MM.1S (cell line): ENCODE results near the gene PDCD10.

Experiments
- DNase-seq: peaks from one replicate; pipeline ENCODE4 v3.0.0-alpha.2; 2015
- H2AFZ ChIP-seq: fragments of 300-600 bp; sonication (generic); 2 replicates; pipeline ENCODE4 v1.6.0; 2016; ENCODE audit warnings: antibody characterized with exemption, low read length
- H3F3A ChIP-seq: fragments of 300-600 bp; sonication (generic); 2 replicates; pipeline ENCODE4 v1.6.1; 2016; ENCODE audit warnings: mild to moderate bottlenecking, antibody characterized with exemption, low read length, moderate library complexity, mixed read lengths; ENCODE audit not compliant: insufficient read depth
- H3K27ac ChIP-seq: fragments of 300-600 bp; sonication (generic); 2 replicates; pipeline ENCODE4 v1.5.1; 2016; ENCODE audit warnings: mild to moderate bottlenecking, low read length
- H3K27me3 ChIP-seq: fragments of 300-600 bp; sonication (generic); replicated peaks from 2 replicates; pipeline ENCODE4 v1.6.0; 2016; ENCODE audit warnings: low read length; ENCODE audit not compliant: insufficient read depth
- H3K36me3 ChIP-seq: fragments of 300-600 bp; sonication (generic); replicated peaks from 2 replicates; pipeline ENCODE4 v1.6.1; 2016; ENCODE audit warnings: mild to moderate bottlenecking, low read length, mixed read lengths; ENCODE audit not compliant: insufficient read depth
- H3K4me1 ChIP-seq: fragments of 300-600 bp; sonication (generic); 2 replicates; pipeline ENCODE4 v1.6.1; 2016; ENCODE audit warnings: low read length, mixed read lengths
- H3K4me2 ChIP-seq: fragments of 300-600 bp; sonication (generic); 2 replicates; pipeline ENCODE4 v1.6.0; 2016; ENCODE audit warnings: low read depth, low read length
- H3K4me3 ChIP-seq: fragments of 300-600 bp; sonication (generic); 2 replicates; pipeline ENCODE4 v1.5.1; 2016; ENCODE audit warnings: low read length, mixed read lengths
- H3K79me2 ChIP-seq: fragments of 300-600 bp; sonication (generic); 2 replicates; pipeline ENCODE4 v1.6.1; 2016; ENCODE audit warnings: mixed run types, low read length, mixed read lengths
- H3K9ac ChIP-seq: fragments of 300-600 bp; sonication (generic); 2 replicates; pipeline ENCODE4 v1.6.1; 2016; ENCODE audit warnings: low read length, mixed read lengths
- H3K9me2 ChIP-seq: fragments of 300-600 bp; sonication (generic); replicated peaks from 2 replicates; pipeline ENCODE4 v1.6.1; 2016; ENCODE audit warnings: mild to moderate bottlenecking, low read length, mixed read lengths; ENCODE audit not compliant: insufficient read depth
- H3K9me3 ChIP-seq: fragments of 300-600 bp; sonication (generic); replicated peaks from 2 replicates; pipeline ENCODE4 v1.6.1; 2016; ENCODE audit warnings: mild to moderate bottlenecking, low read length, mixed read lengths; ENCODE audit not compliant: insufficient read depth
- H4K20me1 ChIP-seq: fragments of 300-600 bp; sonication (generic); 2 replicates; pipeline ENCODE4 v1.6.1; 2016; ENCODE audit warnings: mild to moderate bottlenecking, low read length, moderate library complexity, mixed read lengths; ENCODE audit not compliant: insufficient read depth
- CTCF ChIP-seq: fragments of 300-600 bp; sonication (generic); IDR thresholded peaks from 2 replicates; pipeline ENCODE4 v1.5.1; 2016; ENCODE audit warnings: antibody characterized with exemption, low read length, mixed read lengths
- EZH2 ChIP-seq: fragments of 300-600 bp; sonication (generic); optimal IDR thresholded peaks from 2 replicates; pipeline ENCODE3; 2017; ENCODE audit warnings: low read depth, mild to moderate bottlenecking, antibody characterized with exemption, low read length, mixed read lengths
- EZH2phosphoT487 ChIP-seq: fragments of 300-600 bp; sonication (generic); IDR thresholded peaks from 2 replicates; pipeline ENCODE4 v1.6.1; 2018; ENCODE audit warnings: antibody characterized with exemption, low read length

Gene PDCD10

GRCh38 chr3:167777356-167777755, 42.7 kb upstream of the PDCD10 start:
- Histone ChIP-seq H3K9ac (no peak overlapping the region), H3K4me1 (peaks cover 27% of the 10 kb centered on the region), H3K9me2 (no peaks in the 10 kb centered on the region), H3F3A (peaks cover 13% of the 10 kb centered on the region), H3K4me2 (no peak overlapping the region), H3K4me3 (no peak overlapping the region), H4K20me1 (no peaks in the 10 kb centered on the region), H2AFZ (no peak overlapping the region), H3K36me3 (no peaks in the 10 kb centered on the region), H3K9me3 (no peaks in the 10 kb centered on the region), H3K27ac (no peak overlapping the region), H3K79me2 (no peaks in the 10 kb centered on the region), H3K27me3 (no peaks in the 10 kb centered on the region)
- no peak for DNase-seq
- TF ChIP-seq EZH2phosphoT487 (no peak), CTCF (no peak), EZH2 (no peak)

- Histone ChIP-seq H3K36me3 (no peaks in the 10 kb centered on the region), H3K4me2 (no peak overlapping the region), H3K79me2 (no peaks in the 10 kb centered on the region), H3K27ac (no peak overlapping the region), H3K9me2 (no peaks in the 10 kb centered on the region), H3K4me3 (no peak overlapping the region), H3K4me1 (peaks cover 35% of the 10 kb centered on the region), H3K9me3 (no peaks in the 10 kb centered on the region), H3K9ac (no peak overlapping the region), H3F3A (peaks cover 13% of the 10 kb centered on the region), H2AFZ (no peak overlapping the region), H4K20me1 (no peaks in the 10 kb centered on the region), H3K27me3 (no peaks in the 10 kb centered on the region)
- TF ChIP-seq EZH2phosphoT487 (no peak), EZH2 (no peak), CTCF (no peak)
- DNase-seq: no peak
These were observed 41.5 kb upstream of the PDCD10 start for GRCh38 chr3:167776066-167776685.

- Histone ChIP-seq H3K9me3 (no peaks in the 10 kb centered on the region), H3F3A (peaks cover 13% of the 10 kb centered on the region), H3K4me2 (peak overlapping the region; percentile 82), H3K9me2 (no peaks in the 10 kb centered on the region), H2AFZ (peak overlapping the region; percentile 44), H3K27me3 (no peaks in the 10 kb centered on the region), H3K4me3 (peak overlapping the region; percentile 37), H3K4me1 (peaks cover 25% of the 10 kb centered on the region), H4K20me1 (no peaks in the 10 kb centered on the region), H3K9ac (peak overlapping the region; percentile 28; the same call in 1 of the 2 replicates), H3K27ac (peak overlapping the region; percentile 79), H3K36me3 (no peaks in the 10 kb centered on the region), H3K79me2 (no peaks in the 10 kb centered on the region)
- no peak for TF ChIP-seq CTCF
- no peak for TF ChIP-seq EZH2
- TF ChIP-seq EZH2phosphoT487: no peak
- peak; percentile 85 for DNase-seq
These were observed 38.9 kb upstream of the PDCD10 start for GRCh38 chr3:167773584-167773983.
